SU-DHL-6 (cell line): Measurements from ENCODE around the gene PTGR1.

Experiments used
- H2AFZ ChIP-seq: fragments of 200-600 bp; sonication (generic); 2 replicates; pipeline ENCODE4 v1.6.1; 2014; ENCODE audit warnings: low read depth, mild to moderate bottlenecking, moderate library complexity, mixed read lengths, antibody characterized with exemption, low read length; ENCODE audit not compliant: severe bottlenecking
- H3F3A ChIP-seq: fragments of 200-600 bp; shearing (Covaris generic); 2 replicates; pipeline ENCODE4 v1.6.0; 2016; ENCODE audit warnings: antibody characterized with exemption, mild to moderate bottlenecking; ENCODE audit not compliant: insufficient read depth
- H3K27ac ChIP-seq: fragments of 200-600 bp; sonication (generic); 2 replicates; pipeline ENCODE4 v1.5.1; 2016; ENCODE audit warnings: low read depth, mild to moderate bottlenecking, low read length, moderate library complexity, mixed read lengths
- H3K27me3 ChIP-seq: fragments of 200-600 bp; sonication (generic), shearing (Covaris generic); 2 replicates; pipeline ENCODE4 v1.6.0; 2014; ENCODE audit warnings: mild to moderate bottlenecking, low read length
- H3K36me3 ChIP-seq: fragments of 200-600 bp; sonication (generic); 2 replicates; pipeline ENCODE4 v1.6.1; 2014; ENCODE audit warnings: mild to moderate bottlenecking, low read length, mixed read lengths
- H3K4me2 ChIP-seq: fragments of 300-600, 200-600 bp; shearing (Covaris generic), sonication (generic); 2 replicates; pipeline ENCODE4 v1.6.0; 2014; ENCODE audit warnings: low read length, low read depth, mild to moderate bottlenecking; ENCODE audit not compliant: poor library complexity, severe bottlenecking
- H3K4me3 ChIP-seq: fragments of 200-600 bp; sonication (generic); 2 replicates; pipeline ENCODE4 v1.5.1; 2014; ENCODE audit warnings: antibody characterized with exemption, low read length, mild to moderate bottlenecking, mixed read lengths; ENCODE audit not compliant: insufficient read depth, poor library complexity, severe bottlenecking
- H3K79me2 ChIP-seq: fragments of 200-600 bp; sonication (generic); 2 replicates; pipeline ENCODE4 v1.6.1; 2014; ENCODE audit warnings: mild to moderate bottlenecking, low read length, moderate library complexity; ENCODE audit not compliant: insufficient read depth
- H3K9ac ChIP-seq: fragments of 200-600 bp; sonication (generic); 2 replicates; pipeline ENCODE4 v1.7.0; 2014; ENCODE audit warnings: mild to moderate bottlenecking, low read length
- H3K9me2 ChIP-seq: fragments of 200-600 bp; sonication (generic); replicated peaks from 2 replicates; pipeline ENCODE4 v1.6.1; 2014; ENCODE audit warnings: low read length; ENCODE audit not compliant: insufficient read depth
- H3K9me3 ChIP-seq: fragments of 200-600 bp; sonication (generic); 2 replicates; pipeline ENCODE4 v1.6.1; 2014; ENCODE audit warnings: low read length, mixed read lengths; ENCODE audit not compliant: insufficient read depth
- H4K20me1 ChIP-seq: fragments of 200-600 bp; sonication (generic); 2 replicates; pipeline ENCODE4 v1.6.1; 2014; ENCODE audit warnings: low read depth, mild to moderate bottlenecking, antibody characterized with exemption, low read length, moderate library complexity, mixed read lengths
- EZH2phosphoT487 ChIP-seq: fragments of 200-600 bp; sonication (generic), shearing (Covaris generic); conservative IDR thresholded peaks from 2 replicates; pipeline ENCODE4 v1.6.1; 2018; ENCODE audit warnings: mild to moderate bottlenecking, antibody characterized with exemption, low read length, moderate library complexity, mixed read lengths
- TF ChIP-seq, protein P1 (sequence below): fragments of 200-600 bp; sonication (generic); IDR thresholded peaks from one replicate; pipeline ENCODE4 v1.5.1; 2017; ENCODE audit warnings: antibody characterized with exemption, mild to moderate bottlenecking, low read length, moderate library complexity; ENCODE audit not compliant: insufficient read depth, poor library complexity, severe bottlenecking

PTGR1 gene

DNA sequence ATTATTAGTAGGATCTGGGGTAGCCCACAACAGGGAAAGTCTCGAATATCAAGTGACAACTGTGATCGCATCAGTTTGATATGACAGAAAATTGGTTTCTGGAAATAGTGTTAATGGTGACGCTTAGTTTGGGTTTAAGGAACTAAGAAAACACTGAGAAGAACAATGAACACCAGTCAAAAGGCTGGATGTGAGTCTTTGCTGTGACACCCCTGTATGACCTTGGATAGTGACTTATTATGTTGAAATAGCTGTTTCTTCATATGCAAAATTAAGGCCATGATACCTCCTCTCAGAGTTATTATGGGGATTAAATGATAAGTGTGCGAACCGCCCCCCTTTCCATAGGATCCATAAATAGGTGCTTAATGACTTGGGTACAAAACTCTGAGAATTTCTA lies 32.6 kb upstream of the PTGR1 start:
- H3K9me2 ChIP-seq, result no peaks in the 10 kb centered on the region
- peak overlapping the region; percentile 77 for H3K9ac ChIP-seq
- peak overlapping the region; percentile 34 for H3K27ac ChIP-seq
- peak overlapping the region; percentile 71 for H3K4me2 ChIP-seq
- H4K20me1 ChIP-seq, result no peaks in the 10 kb centered on the region; the same call in 1 of the 2 replicates
- TF ChIP-seq EZH2phosphoT487, result no peak
- TF ChIP-seq, protein P1, sequence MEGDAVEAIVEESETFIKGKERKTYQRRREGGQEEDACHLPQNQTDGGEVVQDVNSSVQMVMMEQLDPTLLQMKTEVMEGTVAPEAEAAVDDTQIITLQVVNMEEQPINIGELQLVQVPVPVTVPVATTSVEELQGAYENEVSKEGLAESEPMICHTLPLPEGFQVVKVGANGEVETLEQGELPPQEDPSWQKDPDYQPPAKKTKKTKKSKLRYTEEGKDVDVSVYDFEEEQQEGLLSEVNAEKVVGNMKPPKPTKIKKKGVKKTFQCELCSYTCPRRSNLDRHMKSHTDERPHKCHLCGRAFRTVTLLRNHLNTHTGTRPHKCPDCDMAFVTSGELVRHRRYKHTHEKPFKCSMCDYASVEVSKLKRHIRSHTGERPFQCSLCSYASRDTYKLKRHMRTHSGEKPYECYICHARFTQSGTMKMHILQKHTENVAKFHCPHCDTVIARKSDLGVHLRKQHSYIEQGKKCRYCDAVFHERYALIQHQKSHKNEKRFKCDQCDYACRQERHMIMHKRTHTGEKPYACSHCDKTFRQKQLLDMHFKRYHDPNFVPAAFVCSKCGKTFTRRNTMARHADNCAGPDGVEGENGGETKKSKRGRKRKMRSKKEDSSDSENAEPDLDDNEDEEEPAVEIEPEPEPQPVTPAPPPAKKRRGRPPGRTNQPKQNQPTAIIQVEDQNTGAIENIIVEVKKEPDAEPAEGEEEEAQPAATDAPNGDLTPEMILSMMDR, result no peak
- no peaks in the 10 kb centered on the region for H3F3A ChIP-seq
- peak overlapping the region; percentile 57 for H2AFZ ChIP-seq
- H3K4me3 ChIP-seq, result peak overlapping the region; percentile 74
- peaks cover 49% of the 10 kb centered on the region for H3K79me2 ChIP-seq
- H3K9me3 ChIP-seq, result no peaks in the 10 kb centered on the region
- no peaks in the 10 kb centered on the region for H3K27me3 ChIP-seq
- no peaks in the 10 kb centered on the region for H3K36me3 ChIP-seq

DNA sequence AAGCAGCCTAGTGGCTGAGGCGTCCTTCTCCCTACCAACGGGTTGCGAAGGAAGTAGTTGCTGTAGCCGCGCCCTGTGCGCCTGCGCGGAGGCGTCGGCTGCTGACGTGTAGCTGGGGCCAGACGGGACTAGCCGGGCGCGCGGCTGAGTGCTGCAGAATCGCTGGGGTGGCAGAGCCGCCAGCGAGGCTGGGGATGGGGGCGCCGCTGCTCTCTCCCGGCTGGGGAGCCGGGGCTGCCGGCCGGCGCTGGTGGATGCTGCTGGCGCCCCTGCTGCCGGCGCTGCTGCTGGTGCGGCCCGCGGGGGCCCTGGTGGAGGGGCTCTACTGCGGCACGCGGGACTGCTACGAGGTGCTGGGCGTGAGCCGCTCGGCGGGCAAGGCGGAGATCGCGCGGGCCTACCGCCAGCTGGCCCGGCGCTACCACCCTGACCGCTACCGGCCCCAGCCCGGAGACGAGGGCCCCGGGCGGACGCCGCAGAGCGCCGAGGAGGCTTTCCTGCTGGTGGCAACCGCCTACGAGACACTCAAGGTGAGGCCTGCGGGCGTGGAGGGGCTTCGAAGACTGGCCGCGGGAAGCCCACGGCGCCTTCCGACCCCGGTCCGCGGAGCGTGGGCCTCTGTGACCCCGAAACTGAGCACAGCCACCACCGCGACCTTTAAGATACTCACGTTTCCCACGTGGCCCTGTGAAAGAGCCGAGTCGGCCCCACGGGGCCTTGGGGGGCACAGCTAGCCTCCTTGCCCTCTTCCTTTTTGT lies 31.9 kb upstream of the PTGR1 start, which contains the start of gene DNAJC25:
Gene DNAJC25 (plus strand): TSS at position 121 of the 758 bp plus-strand sequence. CDS start 74 bp downstream, at position 195.
- peak within 1 kb of the TSS; percentile 82 for H3K4me2 ChIP-seq
- TF ChIP-seq, protein P1, result no peak
- no peak for TF ChIP-seq EZH2phosphoT487
- peak within 1 kb of the TSS; percentile 77 for H3K9ac ChIP-seq
- H3K4me3 ChIP-seq, result peak within 1 kb of the TSS; percentile 74
- no peaks in the 10 kb centered on the region; the same call in 1 of the 2 replicates for H4K20me1 ChIP-seq
- H3K27me3 ChIP-seq, result no peaks in the 10 kb centered on the region
- peak within 1 kb of the TSS; percentile 97 for H2AFZ ChIP-seq
- no peaks in the 10 kb centered on the region for H3K9me3 ChIP-seq
- peaks cover 42% of the 10 kb centered on the region for H3K79me2 ChIP-seq
- H3K36me3 ChIP-seq, result no peaks in the 10 kb centered on the region
- peak within 1 kb of the TSS; percentile 34 for H3K27ac ChIP-seq
- H3F3A ChIP-seq, result no peaks in the 10 kb centered on the region
- no peaks in the 10 kb centered on the region for H3K9me2 ChIP-seq

DNA sequence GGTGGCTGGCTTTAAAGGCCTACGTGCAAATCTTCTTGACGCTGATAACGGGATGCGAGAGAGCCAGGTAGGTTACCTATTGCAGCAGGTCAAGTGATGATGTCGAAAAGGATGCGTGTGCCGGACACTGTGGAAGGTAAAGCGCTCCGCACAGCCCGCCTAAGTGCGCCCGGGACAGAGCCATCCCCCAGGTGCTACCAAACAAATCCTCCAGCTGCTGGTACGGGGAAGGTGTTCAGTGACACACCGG lies 31.4 kb upstream of the PTGR1 start:
- H2AFZ ChIP-seq, result peak overlapping the region; percentile 97
- no peaks in the 10 kb centered on the region; the same call in 1 of the 2 replicates for H4K20me1 ChIP-seq
- TF ChIP-seq, protein P1, result no peak
- no peak for TF ChIP-seq EZH2phosphoT487
- H3K9ac ChIP-seq, result peak overlapping the region; percentile 77
- H3K27me3 ChIP-seq, result no peaks in the 10 kb centered on the region
- H3K27ac ChIP-seq, result 0 out of 2 replicates have a peak overlapping the region, but pooled peaks have one; percentile 34
- no peaks in the 10 kb centered on the region for H3F3A ChIP-seq
- no peaks in the 10 kb centered on the region for H3K9me3 ChIP-seq
- H3K4me2 ChIP-seq, result peak overlapping the region; percentile 82
- H3K36me3 ChIP-seq, result no peaks in the 10 kb centered on the region
- H3K79me2 ChIP-seq, result peaks cover 40% of the 10 kb centered on the region
- H3K4me3 ChIP-seq, result peak overlapping the region; percentile 68
- no peaks in the 10 kb centered on the region for H3K9me2 ChIP-seq
